Caco-2 (cell line): Measurements from ENCODE around the gene USP16. TPM values are rescaled to one million over a fixed set of nuclear protein-coding genes. Genes with fewer than 3 reads are reported as not detected.

ENCODE experiments used
- BruUV-seq: library from RNA; stranded (reverse); fragments of 400-500 nt; replicated peaks from 2 replicates; lab custom pipeline; 2021; lab: Mats Ljungman, UMichigan
- CTCF ChIA-PET: fragments of 300-600 bp; sonication (Branson Sonifier 250); formaldehyde crosslinking; loops from one replicate; lab custom pipeline; 2022; ENCODE audit warnings: antibody characterized with exemption; lab: Charles Lee
- POLR2A ChIA-PET: fragments of 300-600 bp; sonication (Branson Sonifier 250); formaldehyde crosslinking; loops from one replicate; lab custom pipeline; 2022; ENCODE audit warnings: antibody characterized with exemption; lab: Charles Lee
- DNase-seq, 2 experiments: peaks; one replicate each; pipeline versions ENCODE4 v3.0.0 to v3.0.0-alpha.2; 2020 to 2022
- H3K27me3 ChIP-seq: replicated peaks from 2 replicates; pipeline ENCODE4 v1.6.0; 2011; ENCODE audit warnings: low read length; ENCODE audit not compliant: control insufficient read depth, insufficient read depth
- H3K36me3 ChIP-seq: 2 replicates; pipeline ENCODE4 v1.5.1; 2011; ENCODE audit warnings: low read length; ENCODE audit not compliant: control insufficient read depth, insufficient read depth
- H3K4me1 ChIP-seq: fragments of 250-450 bp; sonication (Bioruptor Pico); 2 replicates; pipeline ENCODE4 v1.5.1; 2020; ENCODE audit warnings: mild to moderate bottlenecking
- H3K4me3 ChIP-seq: 2 replicates; pipeline ENCODE4 v1.5.1; 2011; ENCODE audit warnings: low read depth, mild to moderate bottlenecking, control low read depth, low read length
- H3K9me3 ChIP-seq: fragments of 250-450 bp; sonication (Bioruptor Pico); 2 replicates; pipeline ENCODE4 v1.5.1; 2020; ENCODE audit warnings: mild to moderate bottlenecking, moderate library complexity
- H3K27ac Mint-ChIP-seq: one replicate; pipeline ENCODE4 v1.8.0; 2022; ENCODE audit warnings: mixed read lengths; ENCODE audit not compliant: unreplicated experiment
- H3K27me3 Mint-ChIP-seq: one replicate; pipeline ENCODE4 v1.8.0; 2022; ENCODE audit warnings: mixed read lengths; ENCODE audit not compliant: insufficient read depth, unreplicated experiment
- H3K36me3 Mint-ChIP-seq: one replicate; pipeline ENCODE4 v1.8.0; 2022; ENCODE audit warnings: mild to moderate bottlenecking, mixed read lengths; ENCODE audit not compliant: insufficient read depth, unreplicated experiment
- H3K4me1 Mint-ChIP-seq: one replicate; pipeline ENCODE4 v1.8.0; 2022; ENCODE audit warnings: low read depth, mixed read lengths; ENCODE audit not compliant: unreplicated experiment
- H3K4me3 Mint-ChIP-seq: one replicate; pipeline ENCODE4 v1.8.0; 2022; ENCODE audit warnings: mild to moderate bottlenecking, moderate library complexity, mixed read lengths; ENCODE audit not compliant: unreplicated experiment
- H3K9me3 Mint-ChIP-seq: one replicate; pipeline ENCODE4 v1.8.0; 2022; ENCODE audit warnings: mixed read lengths; ENCODE audit not compliant: unreplicated experiment
- intact Hi-C: fragments of 100-400 bp; cut with micrococcal nuclease; formaldehyde crosslinking; loops from one replicate; pipeline ENCODE4 v1.10.0; 2022; ENCODE audit not compliant: unreplicated experiment
- total RNA-seq: library from RNA; stranded (reverse); gene quantifications from 2 replicates; pipeline ENCODE4 v1.2.3, GENCODE V29; 2022
- TF ChIP-seq, protein P1 (sequence below), 2 experiments: fragments of 200-600 bp in 1 of 2; IDR thresholded peaks; 1 replicate in 1 of 2; 2 replicates in 1 of 2; pipeline versions ENCODE4 v1.5.1 to v1.8.0; 2011 to 2022; ENCODE audit warnings: antibody characterized with exemption in 1 of 2, control low read depth in 1 of 2, inconsistent platforms in 1 of 2, low read depth in 1 of 2, low read length in 1 of 2, mild to moderate bottlenecking in 1 of 2, moderate library complexity in 1 of 2; ENCODE audit not compliant: insufficient read depth in 1 of 2, severe bottlenecking in 1 of 2, unreplicated experiment in 1 of 2

The USP16 gene
- total RNA-seq, 1 experiment from 2014 or later = 24.2 TPM

DNA sequence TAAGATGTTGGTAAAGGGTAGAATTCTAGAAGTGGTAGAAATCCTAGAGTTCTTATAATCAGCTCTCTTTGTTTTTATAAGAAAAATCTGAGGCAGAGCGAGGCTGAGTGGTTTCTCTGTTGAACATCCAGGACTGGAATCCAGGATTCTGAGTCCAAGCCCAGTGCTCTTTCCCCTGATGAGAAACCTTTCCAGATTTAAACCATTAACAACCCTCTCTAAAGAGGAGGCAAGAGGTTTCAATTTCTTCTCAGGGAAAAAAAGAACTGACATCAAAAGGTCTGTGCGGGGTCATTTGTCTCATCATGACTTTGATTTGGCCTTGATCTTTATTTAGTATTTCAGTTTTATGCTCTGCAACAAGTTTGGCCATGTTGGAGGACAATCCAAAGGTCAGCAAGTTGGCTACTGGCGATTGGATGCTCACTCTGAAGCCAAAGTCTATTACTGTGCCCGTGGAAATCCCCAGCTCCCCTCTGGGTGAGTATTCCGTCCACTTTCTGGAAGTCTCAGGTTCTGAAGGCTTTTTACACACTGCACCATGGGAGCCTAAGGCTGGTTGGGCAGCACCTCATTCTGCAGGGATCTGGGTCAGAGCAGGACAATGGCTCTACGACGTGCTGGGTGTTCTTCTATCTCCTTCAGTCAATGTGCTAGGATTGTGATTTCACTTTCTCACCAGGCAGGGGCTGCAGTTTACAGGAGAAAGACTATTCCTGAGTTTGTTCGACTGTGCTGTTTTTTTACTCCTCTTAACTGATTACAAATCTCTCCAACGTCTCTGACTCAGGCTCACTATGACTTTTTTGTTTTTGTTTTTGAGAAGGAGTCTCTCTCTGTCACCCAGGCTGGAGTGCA is 67.9 kb downstream of the USP16 start:
- no TSS peak for BruUV-seq

DNA sequence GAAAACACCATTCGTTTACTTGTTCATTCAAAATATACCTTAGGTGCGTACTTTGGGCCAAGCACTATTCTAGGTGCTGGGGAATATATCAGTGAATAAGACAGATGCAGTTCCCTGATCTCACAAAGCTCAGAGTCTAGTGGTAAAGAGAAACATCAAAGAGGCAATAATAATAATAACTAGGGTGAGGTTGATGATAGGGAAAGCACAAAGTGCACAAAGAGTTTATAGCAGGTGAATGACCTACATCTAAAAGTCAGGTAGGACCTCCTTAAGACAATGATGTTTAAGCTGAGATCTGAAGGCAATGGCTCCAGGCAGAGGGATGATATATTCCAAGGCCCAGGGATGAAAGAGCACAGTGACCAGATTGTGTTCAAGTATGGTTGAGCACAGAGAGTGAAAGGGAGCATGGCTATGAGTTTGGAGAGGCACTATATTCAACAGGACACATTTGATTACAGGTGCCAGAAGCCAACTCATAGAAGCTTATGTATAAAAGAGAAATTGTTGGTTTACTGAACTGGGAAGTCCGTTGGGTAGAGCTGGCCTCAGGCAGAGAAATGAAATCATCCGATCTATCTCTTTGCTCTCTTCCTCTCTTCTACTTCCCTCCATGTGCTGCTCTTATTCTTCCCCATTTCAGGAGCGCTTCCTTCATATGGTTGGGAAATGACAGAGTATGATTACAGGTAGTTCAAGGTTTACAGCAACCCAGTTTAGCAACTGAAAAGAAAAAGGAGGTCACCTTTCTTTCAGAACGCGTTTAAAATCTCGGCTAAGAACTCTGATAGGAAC is 71.9 kb downstream of the USP16 start:
- no peak overlapping the region for H3K4me3 Mint-ChIP-seq
- no peaks in the 10 kb centered on the region for H3K27me3 Mint-ChIP-seq
- TF ChIP-seq, protein P1, sequence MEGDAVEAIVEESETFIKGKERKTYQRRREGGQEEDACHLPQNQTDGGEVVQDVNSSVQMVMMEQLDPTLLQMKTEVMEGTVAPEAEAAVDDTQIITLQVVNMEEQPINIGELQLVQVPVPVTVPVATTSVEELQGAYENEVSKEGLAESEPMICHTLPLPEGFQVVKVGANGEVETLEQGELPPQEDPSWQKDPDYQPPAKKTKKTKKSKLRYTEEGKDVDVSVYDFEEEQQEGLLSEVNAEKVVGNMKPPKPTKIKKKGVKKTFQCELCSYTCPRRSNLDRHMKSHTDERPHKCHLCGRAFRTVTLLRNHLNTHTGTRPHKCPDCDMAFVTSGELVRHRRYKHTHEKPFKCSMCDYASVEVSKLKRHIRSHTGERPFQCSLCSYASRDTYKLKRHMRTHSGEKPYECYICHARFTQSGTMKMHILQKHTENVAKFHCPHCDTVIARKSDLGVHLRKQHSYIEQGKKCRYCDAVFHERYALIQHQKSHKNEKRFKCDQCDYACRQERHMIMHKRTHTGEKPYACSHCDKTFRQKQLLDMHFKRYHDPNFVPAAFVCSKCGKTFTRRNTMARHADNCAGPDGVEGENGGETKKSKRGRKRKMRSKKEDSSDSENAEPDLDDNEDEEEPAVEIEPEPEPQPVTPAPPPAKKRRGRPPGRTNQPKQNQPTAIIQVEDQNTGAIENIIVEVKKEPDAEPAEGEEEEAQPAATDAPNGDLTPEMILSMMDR (IDR thresholded peaks at IDR 0.05; ENCODE audit: insufficient read depth in 1 of 2, low read depth in 1 of 2, low read length in 1 of 2, severe bottlenecking in 1 of 2, unreplicated experiment in 1 of 2) = no peak
- Histone ChIP-seq H3K27me3 (no peaks in the 10 kb centered on the region), H3K9me3 (no peaks in the 10 kb centered on the region), H3K36me3 (no peaks in the 10 kb centered on the region), H3K4me1 (peaks cover 23% of the 10 kb centered on the region), H3K4me3 (no peak overlapping the region)
- no peak for DNase-seq
- BruUV-seq = no TSS peak
- intact Hi-C loops = no loop called here
- CTCF ChIA-PET = no interaction called here
- H3K27ac Mint-ChIP-seq = no peak overlapping the region
- peaks cover 26% of the 10 kb centered on the region for H3K4me1 Mint-ChIP-seq
- H3K36me3 Mint-ChIP-seq = peaks cover 34% of the 10 kb centered on the region
- POLR2A ChIA-PET = interaction anchor here (0.5 kb wide), 1 partner anchor 202 kb away, joined by 4 read pairs; the partner anchor contains the start of gene BACH1
- no peaks in the 10 kb centered on the region for H3K9me3 Mint-ChIP-seq

More for the DNA sequence above, 67.9 kb downstream of the USP16 start:
- no peaks in the 10 kb centered on the region for H3K4me1 ChIP-seq
- H3K9me3 ChIP-seq = no peaks in the 10 kb centered on the region
- no peak overlapping the region for H3K4me3 Mint-ChIP-seq
- no peaks in the 10 kb centered on the region for H3K27me3 Mint-ChIP-seq
- no peak overlapping the region for H3K27ac Mint-ChIP-seq
- no peaks in the 10 kb centered on the region for H3K27me3 ChIP-seq
- intact Hi-C loops = loop anchor here (5.0 kb wide), 1 partner anchor 70 kb away; no protein-coding TSS in a partner anchor
- no peak overlapping the region for H3K4me3 ChIP-seq
- POLR2A ChIA-PET = no interaction called here
- peaks cover 26% of the 10 kb centered on the region for H3K36me3 Mint-ChIP-seq
- CTCF ChIA-PET = no interaction called here
- H3K9me3 Mint-ChIP-seq = no peaks in the 10 kb centered on the region
- H3K36me3 ChIP-seq = no peaks in the 10 kb centered on the region
- DNase-seq = no peak
- peaks cover 7% of the 10 kb centered on the region for H3K4me1 Mint-ChIP-seq
- TF ChIP-seq, protein P1 (IDR thresholded peaks at IDR 0.05; ENCODE audit: insufficient read depth in 1 of 2, low read depth in 1 of 2, low read length in 1 of 2, severe bottlenecking in 1 of 2, unreplicated experiment in 1 of 2) = no peak

DNA sequence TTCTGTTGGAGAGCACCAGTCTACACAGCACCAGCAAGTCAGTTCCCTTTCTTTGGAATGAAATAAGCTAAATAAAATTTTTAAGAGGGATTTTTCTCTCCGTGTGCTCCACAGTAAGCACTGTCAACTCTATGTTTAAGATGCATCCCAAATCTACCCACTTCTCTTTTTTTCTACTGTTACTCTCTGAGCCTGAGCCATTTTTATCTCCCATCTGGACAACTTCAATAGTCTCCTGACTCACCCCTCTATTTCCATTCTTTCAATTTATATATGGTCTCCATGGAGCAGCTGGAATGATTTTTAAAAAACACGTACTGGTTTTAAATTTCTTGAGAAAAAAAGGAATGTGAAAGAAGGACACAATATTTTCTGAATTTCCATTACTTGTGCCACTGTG is 73.7 kb downstream of the USP16 start:
- Mint-ChIP-seq H3K36me3 (peaks cover 28% of the 10 kb centered on the region), H3K4me1 (peaks cover 26% of the 10 kb centered on the region), H3K9me3 (no peaks in the 10 kb centered on the region), H3K27ac (peak overlapping the region; percentile 86), H3K27me3 (no peaks in the 10 kb centered on the region), H3K4me3 (no peak overlapping the region)
- Histone ChIP-seq H3K36me3 (no peaks in the 10 kb centered on the region; the same call in 1 of the 2 replicates), H3K9me3 (no peaks in the 10 kb centered on the region), H3K4me1 (peaks cover 23% of the 10 kb centered on the region), H3K27me3 (no peaks in the 10 kb centered on the region), H3K4me3 (no peak overlapping the region)
- CTCF ChIA-PET = no interaction called here
- no TSS peak for BruUV-seq
- TF ChIP-seq, protein P1 (IDR thresholded peaks at IDR 0.05; ENCODE audit: insufficient read depth in 1 of 2, low read depth in 1 of 2, low read length in 1 of 2, severe bottlenecking in 1 of 2, unreplicated experiment in 1 of 2) = no peak
- DNase-seq = no peak
- POLR2A ChIA-PET = no interaction called here
- intact Hi-C loops = no loop called here
